OCI-LY7 (cell line): Measurements from ENCODE around the gene KRT33A.

Experiments used
- CTCF ChIP-seq: fragments of 200-600 bp; sonication (generic); conservative IDR thresholded peaks from 2 replicates; pipeline ENCODE4 v1.5.1; 2014; ENCODE audit warnings: mild to moderate bottlenecking, antibody characterized with exemption, low read length, moderate library complexity, mixed read lengths
- EZH2phosphoT487 ChIP-seq: fragments of 200-600 bp; sonication (generic); IDR thresholded peaks from 2 replicates; pipeline ENCODE4 v1.6.1; 2018; ENCODE audit warnings: low read depth, borderline replicate concordance, mild to moderate bottlenecking, mixed run types, antibody characterized with exemption, low read length, moderate library complexity, mixed read lengths

- TF ChIP-seq CTCF (no peak), EZH2phosphoT487 (no peak)
Observed at GRCh38 chr17:41396996-41397660, 46.5 kb upstream of the KRT33A start, which contains the start of gene KRT31.
